Measurements from ENCODE around the gene RGS18. TPM values are rescaled to one million over a fixed set of nuclear protein-coding genes. Genes with fewer than 3 reads are reported as not detected.

Gene RGS18
- total and polyA plus RNA-seq, 2 donors from 2014 or later: 0.34 to 6.2 TPM

DNA sequence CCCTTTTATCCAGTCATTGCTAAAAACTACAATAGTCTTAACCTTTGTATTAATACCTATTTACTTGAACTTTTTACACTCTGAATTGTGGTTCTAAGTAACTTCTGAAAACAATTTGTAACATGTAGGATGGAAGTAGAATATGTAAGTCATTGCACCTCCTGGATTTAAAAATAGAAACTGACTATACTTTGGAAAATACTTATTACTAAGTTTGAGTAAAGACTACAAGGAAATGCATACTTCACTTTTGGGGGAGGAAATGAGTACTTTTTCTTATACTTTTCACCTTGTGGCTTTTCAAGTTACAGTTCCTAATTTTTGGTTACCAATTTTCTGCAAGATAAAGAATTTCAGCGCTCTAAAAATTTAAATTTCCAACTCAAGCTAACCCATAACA is 8.7 kb downstream of the RGS18 start:
- FAIRE-seq (no peak), DNase-seq (no peak)
- intact Hi-C loops (cut with DNase I): no loop called here
- no peak overlapping the region for H3K9ac ChIP-seq (ENCODE audit: low read length in 3 of 3)
- no peaks in the 10 kb centered on the region for H3K27me3 ChIP-seq (ENCODE audit: control insufficient read depth, insufficient read depth, low read length)
- no peak overlapping the region for H3K4me3 ChIP-seq (ENCODE audit: low read length in 3 of 3)
- TF ChIP-seq, protein P1, sequence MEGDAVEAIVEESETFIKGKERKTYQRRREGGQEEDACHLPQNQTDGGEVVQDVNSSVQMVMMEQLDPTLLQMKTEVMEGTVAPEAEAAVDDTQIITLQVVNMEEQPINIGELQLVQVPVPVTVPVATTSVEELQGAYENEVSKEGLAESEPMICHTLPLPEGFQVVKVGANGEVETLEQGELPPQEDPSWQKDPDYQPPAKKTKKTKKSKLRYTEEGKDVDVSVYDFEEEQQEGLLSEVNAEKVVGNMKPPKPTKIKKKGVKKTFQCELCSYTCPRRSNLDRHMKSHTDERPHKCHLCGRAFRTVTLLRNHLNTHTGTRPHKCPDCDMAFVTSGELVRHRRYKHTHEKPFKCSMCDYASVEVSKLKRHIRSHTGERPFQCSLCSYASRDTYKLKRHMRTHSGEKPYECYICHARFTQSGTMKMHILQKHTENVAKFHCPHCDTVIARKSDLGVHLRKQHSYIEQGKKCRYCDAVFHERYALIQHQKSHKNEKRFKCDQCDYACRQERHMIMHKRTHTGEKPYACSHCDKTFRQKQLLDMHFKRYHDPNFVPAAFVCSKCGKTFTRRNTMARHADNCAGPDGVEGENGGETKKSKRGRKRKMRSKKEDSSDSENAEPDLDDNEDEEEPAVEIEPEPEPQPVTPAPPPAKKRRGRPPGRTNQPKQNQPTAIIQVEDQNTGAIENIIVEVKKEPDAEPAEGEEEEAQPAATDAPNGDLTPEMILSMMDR (IDR thresholded peaks at IDR 0.05; ENCODE audit: borderline replicate concordance, extremely low read depth, insufficient read depth): no peak
- H3K27ac ChIP-seq (ENCODE audit: low read depth in 2 of 2, low read length in 2 of 2): no peak overlapping the region
- no peaks in the 10 kb centered on the region for H3K4me1 ChIP-seq (ENCODE audit: control insufficient read depth in 2 of 3, insufficient read depth in 2 of 3, low read depth in 1 of 3, low read length in 3 of 3)
- no peaks in the 10 kb centered on the region for H3K9me3 ChIP-seq (ENCODE audit: control insufficient read depth in 2 of 3, insufficient read depth in 1 of 3, low read length in 3 of 3)
- no peaks in the 10 kb centered on the region for H3K36me3 ChIP-seq (ENCODE audit: control insufficient read depth in 2 of 3, insufficient read depth in 3 of 3, low read length in 3 of 3)

GRCh38 chr1:192167911-192168700 is 9.8 kb downstream of the RGS18 start:
- TF ChIP-seq, protein P1 (IDR thresholded peaks at IDR 0.05; ENCODE audit: borderline replicate concordance, extremely low read depth, insufficient read depth): no peak
- H3K4me3 ChIP-seq (ENCODE audit: low read length in 3 of 3): no peak overlapping the region
- no peaks in the 10 kb centered on the region for H3K4me1 ChIP-seq (ENCODE audit: control insufficient read depth in 2 of 3, insufficient read depth in 2 of 3, low read depth in 1 of 3, low read length in 3 of 3)
- H3K27ac ChIP-seq (ENCODE audit: low read depth in 2 of 2, low read length in 2 of 2): no peak overlapping the region
- H3K9me3 ChIP-seq (ENCODE audit: control insufficient read depth in 2 of 3, insufficient read depth in 1 of 3, low read length in 3 of 3): no peaks in the 10 kb centered on the region
- H3K9ac ChIP-seq (ENCODE audit: low read length in 3 of 3): no peak overlapping the region
- no peaks in the 10 kb centered on the region for H3K36me3 ChIP-seq (ENCODE audit: control insufficient read depth in 2 of 3, insufficient read depth in 3 of 3, low read length in 3 of 3)
- no peak for FAIRE-seq
- no peaks in the 10 kb centered on the region for H3K27me3 ChIP-seq (ENCODE audit: control insufficient read depth, insufficient read depth, low read length)
- DNase-seq: no peak
- intact Hi-C loops (cut with DNase I): no loop called here

- H3K36me3 ChIP-seq (ENCODE audit: control insufficient read depth in 2 of 3, insufficient read depth in 3 of 3, low read length in 3 of 3): no peaks in the 10 kb centered on the region
- TF ChIP-seq, protein P1 (IDR thresholded peaks at IDR 0.05; ENCODE audit: borderline replicate concordance, extremely low read depth, insufficient read depth): no peak
- intact Hi-C loops (cut with DNase I): no loop called here
- H3K4me3 ChIP-seq (ENCODE audit: low read length in 3 of 3): no peak overlapping the region
- no peaks in the 10 kb centered on the region for H3K4me1 ChIP-seq (ENCODE audit: control insufficient read depth in 2 of 3, insufficient read depth in 2 of 3, low read depth in 1 of 3, low read length in 3 of 3)
- no peaks in the 10 kb centered on the region for H3K27me3 ChIP-seq (ENCODE audit: control insufficient read depth, insufficient read depth, low read length)
- H3K9ac ChIP-seq (ENCODE audit: low read length in 3 of 3): no peak overlapping the region
- FAIRE-seq: no peak
- no peak overlapping the region for H3K27ac ChIP-seq (ENCODE audit: low read depth in 2 of 2, low read length in 2 of 2)
- DNase-seq: no peak
- H3K9me3 ChIP-seq (ENCODE audit: control insufficient read depth in 2 of 3, insufficient read depth in 1 of 3, low read length in 3 of 3): no peaks in the 10 kb centered on the region
These were observed 10.7 kb downstream of the RGS18 start for GRCh38 chr1:192168964-192169363.

All from kidney (tissue), 14 donors.